ENCODE data around the gene LNX2.

The LNX2 gene

DNA sequence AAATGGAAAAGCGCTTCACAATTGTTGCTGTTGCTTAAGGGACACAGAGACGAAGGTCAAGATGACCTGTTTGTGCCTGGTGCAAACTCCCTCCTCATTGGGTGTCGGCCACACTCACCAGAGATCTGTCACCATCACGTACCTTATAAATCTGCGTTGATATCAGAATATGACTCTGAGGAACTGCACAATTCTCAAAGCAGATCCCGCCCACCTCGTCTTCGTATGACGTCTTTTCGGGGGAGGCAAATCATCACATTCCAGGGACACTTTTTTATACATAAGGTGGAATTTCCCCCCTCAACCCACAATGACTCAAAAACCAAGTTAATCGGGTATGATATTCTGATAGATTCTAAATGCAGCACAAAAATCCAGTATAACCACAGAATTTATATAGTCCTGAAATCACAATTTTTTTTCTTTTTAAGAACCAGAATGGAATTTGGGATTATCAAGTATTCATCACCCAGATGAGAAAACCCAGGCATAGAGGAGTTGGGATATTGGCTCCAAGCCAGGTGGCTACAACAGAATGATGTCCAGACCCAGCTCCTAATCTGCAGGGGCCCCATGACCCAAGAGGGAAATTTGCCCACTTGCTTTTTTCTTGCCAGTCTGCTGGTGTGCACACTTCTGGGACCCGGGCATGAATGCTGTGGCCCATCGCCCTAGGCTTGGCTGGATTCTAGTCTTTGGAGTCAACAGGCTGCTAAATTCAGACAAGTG, 119.4 kb downstream of the LNX2 start:
- no peak for DNase-seq (ENCODE audit: low spot score)
- Histone ChIP-seq H3K4me3 (no peak overlapping the region), H3K27ac (no peak overlapping the region)
- TF ChIP-seq, protein P1, sequence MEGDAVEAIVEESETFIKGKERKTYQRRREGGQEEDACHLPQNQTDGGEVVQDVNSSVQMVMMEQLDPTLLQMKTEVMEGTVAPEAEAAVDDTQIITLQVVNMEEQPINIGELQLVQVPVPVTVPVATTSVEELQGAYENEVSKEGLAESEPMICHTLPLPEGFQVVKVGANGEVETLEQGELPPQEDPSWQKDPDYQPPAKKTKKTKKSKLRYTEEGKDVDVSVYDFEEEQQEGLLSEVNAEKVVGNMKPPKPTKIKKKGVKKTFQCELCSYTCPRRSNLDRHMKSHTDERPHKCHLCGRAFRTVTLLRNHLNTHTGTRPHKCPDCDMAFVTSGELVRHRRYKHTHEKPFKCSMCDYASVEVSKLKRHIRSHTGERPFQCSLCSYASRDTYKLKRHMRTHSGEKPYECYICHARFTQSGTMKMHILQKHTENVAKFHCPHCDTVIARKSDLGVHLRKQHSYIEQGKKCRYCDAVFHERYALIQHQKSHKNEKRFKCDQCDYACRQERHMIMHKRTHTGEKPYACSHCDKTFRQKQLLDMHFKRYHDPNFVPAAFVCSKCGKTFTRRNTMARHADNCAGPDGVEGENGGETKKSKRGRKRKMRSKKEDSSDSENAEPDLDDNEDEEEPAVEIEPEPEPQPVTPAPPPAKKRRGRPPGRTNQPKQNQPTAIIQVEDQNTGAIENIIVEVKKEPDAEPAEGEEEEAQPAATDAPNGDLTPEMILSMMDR (IDR thresholded peaks at IDR 0.05) = no peak

DNA sequence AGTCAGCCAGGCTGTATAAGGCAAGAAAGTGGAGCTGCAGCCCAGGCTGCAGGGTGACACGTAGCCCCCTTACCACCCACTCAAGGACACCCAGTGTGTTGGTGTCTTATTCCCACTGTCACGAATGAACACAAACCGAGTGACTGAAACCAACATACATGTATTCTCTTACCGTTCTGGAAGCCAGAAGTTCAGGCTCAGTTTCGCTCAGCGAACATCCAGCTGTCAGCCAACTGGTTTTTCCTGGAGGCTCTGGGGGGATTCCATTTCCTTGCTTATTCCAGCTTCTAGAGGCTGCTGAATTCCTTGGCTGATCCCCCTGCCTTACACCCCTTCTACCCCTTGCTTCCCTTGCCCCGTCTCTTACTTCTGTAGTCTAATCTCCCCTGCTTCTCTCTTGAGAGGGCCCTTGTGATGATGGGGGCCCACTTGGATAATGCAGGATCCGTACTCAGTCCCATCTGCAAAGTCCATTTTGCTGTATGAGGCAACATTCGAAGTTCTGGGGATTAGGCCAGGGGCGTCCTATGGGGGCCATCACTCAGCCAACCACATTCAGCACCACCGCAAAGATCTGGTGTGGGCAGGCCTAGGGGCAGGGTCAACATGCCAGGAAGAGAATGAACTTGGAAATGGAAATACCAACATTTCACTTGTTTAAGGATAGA, 122.6 kb downstream of the LNX2 start:
- Histone ChIP-seq H3K4me3 (no peak overlapping the region), H3K27ac (no peak overlapping the region)
- TF ChIP-seq, protein P1 (IDR thresholded peaks at IDR 0.05) = no peak
- no peak for DNase-seq (ENCODE audit: low spot score)

DNA sequence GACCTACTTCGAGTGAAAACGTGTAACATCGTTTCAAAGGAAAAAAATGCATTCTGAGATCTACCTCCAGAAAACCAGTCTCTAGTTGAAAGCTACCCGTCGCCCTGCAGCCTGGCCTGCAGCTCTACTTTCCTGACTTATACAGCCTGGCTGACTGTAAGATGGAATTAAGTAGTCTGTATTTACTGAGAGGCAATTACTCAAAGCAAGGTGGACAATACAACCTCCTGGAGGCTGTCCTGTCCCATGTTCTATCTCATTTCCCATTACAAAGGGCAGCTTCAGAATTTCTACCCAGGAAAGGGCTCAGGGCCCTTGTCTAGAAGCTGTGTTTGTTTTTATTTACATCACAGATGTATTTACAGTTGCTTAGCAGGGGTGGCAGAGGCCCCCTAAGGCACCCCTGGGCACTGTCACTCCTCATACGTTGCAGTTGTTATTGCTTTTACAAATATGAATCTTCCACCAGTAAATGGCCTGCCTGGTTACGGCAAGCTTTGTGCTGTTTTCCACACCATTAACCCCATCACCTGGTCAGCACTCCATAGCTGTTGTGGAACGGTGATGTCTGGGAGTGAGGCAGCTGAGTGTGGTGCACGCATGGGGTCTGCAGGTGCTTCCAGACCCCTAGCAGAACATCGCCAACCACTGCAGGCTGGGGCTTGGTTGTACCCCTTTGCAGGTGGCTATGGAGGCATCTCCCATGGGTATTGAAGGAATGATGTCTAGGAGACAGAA, 123.6 kb downstream of the LNX2 start:
- TF ChIP-seq, protein P1 (IDR thresholded peaks at IDR 0.05) = no peak
- no peak for DNase-seq (ENCODE audit: low spot score)
- Histone ChIP-seq H3K4me3 (no peak overlapping the region), H3K27ac (no peak overlapping the region)

DNA sequence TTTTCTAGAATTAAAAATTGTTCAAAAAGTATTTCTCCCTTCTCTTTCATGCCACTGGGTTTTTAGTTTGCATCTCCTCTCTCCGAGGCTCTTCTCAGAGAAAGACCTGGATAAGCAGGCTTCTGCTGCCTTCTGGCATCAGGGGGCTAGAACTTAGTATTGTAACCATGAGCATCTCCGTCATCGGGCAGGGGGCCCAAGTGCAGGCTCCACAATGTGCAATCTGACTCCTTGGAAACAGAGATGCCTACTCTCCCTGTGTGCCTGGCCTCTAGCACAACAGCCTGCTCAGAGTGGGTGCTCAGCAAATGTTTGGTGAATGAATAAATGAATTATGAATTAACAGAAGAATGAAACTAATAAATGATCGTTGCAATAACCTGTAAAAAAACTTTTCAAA, 124.3 kb downstream of the LNX2 start:
- H3K4me3 ChIP-seq = no peak overlapping the region
- TF ChIP-seq, protein P1 (IDR thresholded peaks at IDR 0.05) = no peak
- H3K27ac ChIP-seq = no peak overlapping the region
- no peak for DNase-seq (ENCODE audit: low spot score)

All from coronary artery (tissue), 2 donors.